ENCODE results near the gene TP53RK. TPM values are rescaled to one million over a fixed set of nuclear protein-coding genes. Genes with fewer than 3 reads are reported as not detected.
A peak's percentile ranks its signal among the peaks of the same experiment; 100 is the strongest.
"Not testable (repeated sequence)": the region's sequence is repeated elsewhere in the genome, so short reads cannot be mapped to it uniquely, and the experiment has no call there.

TP53RK gene
- total RNA-seq, 1 donor from 2014 or later, result 65.8 TPM

- no peak for DNase-seq
Observed at GRCh38 chr20:46683011-46683667, 6.1 kb downstream of the TP53RK start.

GRCh38 chr20:46682063-46682821 lies 7.0 kb downstream of the TP53RK start:
- DNase-seq, result no peak

- peak; percentile 32 for DNase-seq
Observed at GRCh38 chr20:46681032-46681854, 8.0 kb downstream of the TP53RK start.

- no peak for DNase-seq
Observed at GRCh38 chr20:46680684-46681031, 8.6 kb downstream of the TP53RK start.

GRCh38 chr20:46678516-46678915 lies 10.7 kb downstream of the TP53RK start:
- no peak for DNase-seq

- no peak for DNase-seq
Observed at GRCh38 chr20:46677608-46678007, 11.6 kb downstream of the TP53RK start.

GRCh38 chr20:46676649-46677316 lies 12.5 kb downstream of the TP53RK start:
- not testable (repeated sequence) for DNase-seq

- DNase-seq, result no peak
Observed at GRCh38 chr20:46674253-46675083, 14.8 kb downstream of the TP53RK start.

- DNase-seq, result no peak
Observed at GRCh38 chr20:46673394-46674252, 15.6 kb downstream of the TP53RK start.

GRCh38 chr20:46672543-46673148 lies 16.6 kb downstream of the TP53RK start:
- no peak for DNase-seq

- DNase-seq, result no peak
Observed at GRCh38 chr20:46671866-46672542, 17.2 kb downstream of the TP53RK start.

- no peak for DNase-seq
Observed at GRCh38 chr20:46670585-46671584, 18.4 kb downstream of the TP53RK start.

GRCh38 chr20:46670228-46670584 lies 19.0 kb downstream of the TP53RK start:
- DNase-seq, result no peak

GRCh38 chr20:46666818-46667515 lies 22.3 kb downstream of the TP53RK start:
- no peak for DNase-seq

- no peak for DNase-seq
Observed at GRCh38 chr20:46666306-46666705, 22.9 kb downstream of the TP53RK start.

GRCh38 chr20:46665602-46666001 lies 23.6 kb downstream of the TP53RK start:
- DNase-seq, result no peak

GRCh38 chr20:46663531-46663930 lies 25.7 kb downstream of the TP53RK start:
- no peak for DNase-seq

- no peak for DNase-seq
Observed at GRCh38 chr20:46661659-46662058, 27.6 kb downstream of the TP53RK start.

All from occipital lobe (tissue), 2 donors.